NCI-H1417 (cell line): ENCODE results near the gene DCAF17.
"Not testable (repeated sequence)": the region's sequence is repeated elsewhere in the genome, so short reads cannot be mapped to it uniquely, and the experiment has no call there.

Source experiments
- DNase-seq, 3 experiments: peaks; one replicate each; lab custom pipeline; 2025; lab: John Stamatoyannopoulos, UW

The DCAF17 gene

GRCh38 chr2:171514908-171515582, 81.0 kb downstream of the DCAF17 start:
- DNase-seq: no peak

GRCh38 chr2:171515672-171516298, 81.8 kb downstream of the DCAF17 start:
- no peak for DNase-seq

DNA sequence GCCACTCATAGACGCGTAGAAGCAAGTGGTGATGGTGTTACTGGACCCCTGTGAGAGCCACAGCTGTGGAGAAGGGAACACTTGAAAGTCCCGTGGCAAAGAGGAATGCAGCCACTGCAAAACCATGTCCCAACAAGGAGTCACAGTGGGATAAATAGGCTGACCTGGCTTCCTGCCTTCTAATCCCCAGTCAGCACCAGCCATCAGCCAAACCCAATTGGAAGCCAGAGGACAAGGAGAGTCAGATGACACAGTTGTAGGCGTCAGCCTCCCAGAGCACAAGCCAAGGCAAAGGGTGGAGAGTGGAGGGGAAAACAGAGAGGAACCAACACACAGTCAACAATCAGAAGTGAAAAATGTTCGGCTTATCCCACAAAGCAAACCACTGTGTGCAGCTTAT, 82.8 kb downstream of the DCAF17 start:
- DNase-seq: no peak

- no peak for DNase-seq
Measured at GRCh38 chr2:171520471-171520870, 86.4 kb downstream of the DCAF17 start.

DNA sequence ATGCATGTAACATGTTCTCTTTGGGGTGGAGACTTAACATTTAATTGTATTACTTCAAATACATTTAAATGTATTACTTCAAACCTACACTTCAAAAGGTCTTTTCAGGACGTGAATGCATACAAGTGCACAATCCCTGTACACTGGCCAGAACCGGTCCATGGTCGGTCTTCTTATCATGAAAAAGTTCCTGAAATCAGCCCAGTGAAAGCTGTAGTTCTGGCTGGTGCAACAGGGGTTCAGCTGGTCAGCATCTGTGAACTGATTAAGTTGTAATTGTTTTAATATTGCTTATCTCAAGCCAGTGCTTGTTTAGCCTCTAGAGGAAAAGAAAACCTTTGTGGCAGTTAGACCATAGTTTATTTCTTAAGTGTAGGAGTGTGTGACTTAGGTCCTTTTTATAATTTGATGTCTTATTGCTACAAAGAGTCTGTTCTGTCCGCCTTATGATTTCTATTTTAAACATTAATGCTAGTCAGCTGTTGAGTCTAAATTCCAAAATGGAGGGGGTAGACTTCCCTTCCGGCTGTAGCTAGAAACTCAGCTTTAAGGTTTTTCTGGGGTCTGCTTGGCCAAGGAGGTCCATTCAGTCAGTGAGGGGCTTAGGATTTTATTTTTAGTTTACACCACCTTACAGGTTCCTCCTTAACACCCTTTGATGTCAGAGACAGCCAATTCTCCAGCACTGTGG, 87.5 kb downstream of the DCAF17 start:
- DNase-seq: no peak

GRCh38 chr2:171522052-171522787, 88.2 kb downstream of the DCAF17 start, which contains the start of gene CYBRD1:
Gene CYBRD1 (plus strand): TSS chr2:171522474. CDS start chr2:171522546, 72 bp downstream.
- DNase-seq: peak in 1 of 3 experiments; percentile 1

GRCh38 chr2:171522788-171523087, 88.7 kb downstream of the DCAF17 start:
- peak in 1 of 3 experiments; percentile 22 for DNase-seq

DNA sequence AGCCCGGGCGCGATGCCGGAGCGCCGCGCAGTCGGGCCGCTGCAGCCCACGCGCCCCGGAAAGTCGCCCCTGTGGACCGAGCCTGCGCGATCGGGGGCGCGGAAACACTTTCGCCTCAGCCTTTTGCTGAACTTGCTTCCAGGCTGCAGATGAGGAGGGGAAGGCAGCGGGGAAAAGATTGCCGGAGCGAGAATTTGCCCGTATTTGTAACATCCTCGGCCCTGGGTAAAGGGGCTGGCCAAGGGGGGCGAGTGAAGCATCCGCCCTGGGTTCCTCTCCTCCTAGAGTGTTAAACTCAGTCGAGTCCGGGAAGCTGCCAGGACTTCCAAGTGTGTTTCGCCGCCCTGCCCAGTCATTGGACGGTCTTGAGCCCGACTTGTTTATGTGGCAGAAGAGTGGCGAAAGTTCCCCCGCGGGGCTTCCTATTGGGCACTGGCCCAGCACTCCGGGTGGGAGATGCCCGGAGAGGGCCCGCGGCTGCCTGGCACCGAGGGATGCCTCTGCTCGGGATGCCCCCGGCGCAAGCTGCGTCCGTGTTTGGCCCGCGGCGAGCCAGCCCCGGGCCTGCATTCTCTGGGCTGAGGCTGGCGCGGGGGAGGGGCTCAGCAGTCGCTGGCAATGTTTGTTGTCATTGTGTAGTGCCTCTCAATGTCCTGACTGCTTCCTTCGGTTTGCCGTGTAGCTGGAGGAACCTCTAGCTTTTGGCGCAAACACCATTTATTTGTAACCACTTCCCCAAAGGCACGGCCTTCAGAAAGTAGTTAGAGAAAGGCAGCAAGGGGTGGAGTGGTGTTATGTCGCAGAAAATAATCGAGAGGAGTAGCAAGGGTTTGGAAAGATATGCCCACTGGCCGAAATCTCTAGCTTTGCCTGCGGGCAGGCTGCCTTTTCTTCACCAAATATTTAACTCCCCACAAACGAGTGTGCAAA, 89.3 kb downstream of the DCAF17 start:
- peak in 2 of 3 experiments; percentile 4 to 19 for DNase-seq

DNA sequence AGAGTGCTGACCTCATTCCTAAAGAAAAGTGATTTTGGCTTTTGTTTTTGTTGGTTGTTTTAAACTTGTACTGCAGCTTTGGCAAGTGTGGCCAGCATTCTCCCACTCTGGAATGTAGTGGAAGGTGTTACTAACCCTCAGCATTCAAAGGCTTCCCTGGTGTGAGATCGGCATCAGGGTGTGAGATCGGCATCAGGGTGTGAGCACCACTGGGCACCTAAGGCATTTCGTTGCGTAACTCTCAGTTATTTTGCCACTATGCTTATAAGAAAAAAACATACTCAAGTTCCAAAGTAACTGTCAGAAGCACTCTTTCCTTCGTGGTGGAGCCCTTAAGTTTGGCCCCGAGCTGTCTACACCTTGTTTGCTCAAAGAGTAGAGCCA, 90.0 kb downstream of the DCAF17 start:
- DNase-seq: no peak

DNA sequence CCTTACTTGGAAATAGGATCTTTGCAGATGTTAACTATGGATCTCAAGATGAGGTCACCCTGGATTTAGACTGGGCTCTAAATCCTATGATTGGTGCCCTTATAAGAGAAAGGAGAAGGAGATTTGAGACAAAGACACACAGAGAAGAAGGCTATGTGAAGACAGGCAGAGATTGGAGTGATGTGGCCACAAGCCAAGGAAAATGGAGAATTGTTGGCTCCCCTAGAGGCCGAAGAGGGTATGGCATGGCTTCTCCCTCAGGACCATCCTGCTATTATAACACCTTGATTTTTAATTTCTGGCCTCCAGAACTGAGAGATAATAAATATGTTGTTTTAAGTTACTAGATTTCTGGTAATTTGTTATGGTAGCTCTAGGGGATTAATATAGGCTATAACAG, 95.9 kb downstream of the DCAF17 start:
- DNase-seq: no peak

DNA sequence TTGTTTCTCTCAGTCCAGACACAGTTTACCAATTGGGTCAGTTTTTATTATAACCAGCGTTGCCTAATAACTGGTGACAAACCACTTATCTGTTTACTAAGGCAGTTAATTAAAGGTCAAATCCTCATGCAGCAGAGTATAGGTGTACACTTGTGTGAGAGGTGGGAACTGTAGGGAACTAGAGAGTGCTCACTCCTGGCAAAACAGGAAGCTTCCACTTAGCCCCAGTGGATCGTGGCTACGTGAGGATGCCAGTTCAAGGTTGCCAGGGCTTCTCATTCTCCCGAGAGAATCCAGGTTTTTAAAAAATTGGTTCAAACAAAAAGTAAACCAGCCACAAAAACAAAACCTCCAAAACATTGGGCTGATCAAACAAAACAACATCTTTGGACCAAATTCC, 96.4 kb downstream of the DCAF17 start:
- no peak for DNase-seq

- DNase-seq: not testable (repeated sequence)
Measured at GRCh38 chr2:171530859-171531258, 96.8 kb downstream of the DCAF17 start.

- DNase-seq: no peak
Measured at GRCh38 chr2:171531291-171531690, 97.3 kb downstream of the DCAF17 start.

DNA sequence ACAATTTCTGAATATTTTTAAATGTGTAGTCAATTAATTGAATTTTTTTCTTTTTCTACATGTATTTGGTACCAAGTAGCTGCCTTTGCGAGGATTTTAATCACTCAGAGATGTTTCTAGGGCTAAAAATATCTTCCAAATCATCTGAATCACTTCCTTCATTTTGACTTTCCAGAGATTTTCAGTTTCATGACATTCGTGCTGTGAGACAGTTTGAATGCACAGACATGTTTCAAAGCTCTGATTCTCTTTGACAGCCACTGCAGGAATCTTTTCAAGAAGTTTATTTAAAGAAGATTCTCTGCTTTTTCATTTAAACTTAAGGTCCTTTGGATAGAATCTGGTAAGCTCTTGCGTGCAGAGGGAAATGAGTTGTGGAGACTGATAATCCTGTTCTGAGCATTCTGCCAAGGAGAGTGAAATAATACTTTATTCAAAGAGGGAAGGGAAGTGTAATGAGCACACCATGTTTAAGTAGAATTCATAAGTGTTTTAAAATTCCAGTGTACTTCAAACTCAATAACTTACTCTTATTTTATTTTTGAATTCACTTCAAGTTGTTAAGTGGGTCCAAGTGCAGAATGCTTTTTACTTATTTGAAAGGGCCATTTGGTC, 97.9 kb downstream of the DCAF17 start:
- no peak for DNase-seq

DNA sequence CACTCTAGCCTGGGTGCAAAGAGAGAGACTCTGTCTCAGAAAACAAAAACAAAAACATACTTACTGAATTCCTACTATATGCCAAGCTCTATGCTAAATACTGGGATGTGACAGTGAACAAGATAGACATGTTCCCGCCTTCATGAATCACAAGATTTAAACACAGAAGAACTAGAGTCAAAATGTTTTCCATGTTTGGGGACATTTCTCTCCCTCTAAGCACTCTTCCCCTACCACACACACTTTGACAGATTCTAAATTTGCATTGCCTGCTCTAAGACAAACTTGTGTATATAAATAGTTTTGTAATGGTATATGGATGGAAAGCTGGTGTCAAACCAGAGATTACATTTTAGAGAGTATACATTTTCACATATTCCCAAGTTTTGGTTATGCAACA, 99.3 kb downstream of the DCAF17 start:
- DNase-seq: no peak
